ENCODE results near the gene SIDT2. TPM values are rescaled to one million over a fixed set of nuclear protein-coding genes. Genes with fewer than 3 reads are reported as not detected.
A peak's percentile ranks its signal among the peaks of the same experiment; 100 is the strongest.

SIDT2 gene
- total and polyA plus RNA-seq, 2 of the 4 experiments (the other 2 are of a cell fraction): 7.3 to 30.3 TPM

- Histone ChIP-seq H4K8ac (ENCODE audit: low read depth in 2 of 2, low read length in 2 of 2) (peak overlapping the region; percentile 12 to 88), H2AK9ac (replicated peaks; ENCODE audit: low read depth, low read length, poor library complexity) (peak overlapping the region; percentile 77), H2AFZ (replicated peaks; ENCODE audit: low read length, poor library complexity) (no peak overlapping the region), H4K91ac (ENCODE audit: insufficient read depth, low read depth, low read length) (peak overlapping the region; percentile 81), H3K9me1 (ENCODE audit: insufficient read depth, low read length) (peaks cover 27% of the 10 kb centered on the region), H3K18ac (ENCODE audit: low read depth, low read length) (peak overlapping the region; percentile 36), H2BK120ac (ENCODE audit: low read depth, low read length) (peak overlapping the region; percentile 81), H3K14ac (replicated peaks; ENCODE audit: low read depth, low read length) (peak overlapping the region; percentile 92), H2BK15ac (ENCODE audit: low read depth, low read length) (peak overlapping the region; percentile 16; the same call in 1 of the 3 replicates), H3K4ac (ENCODE audit: low read depth, low read length) (peak overlapping the region; percentile 99), H2BK20ac (ENCODE audit: low read depth, low read length) (peak overlapping the region; percentile 72), H4K5ac (ENCODE audit: low read depth, low read length) (peak overlapping the region; percentile 51), H3K4me1 (ENCODE audit: control insufficient read depth, insufficient read depth, low read length) (peaks cover 38% of the 10 kb centered on the region), H3K23ac (ENCODE audit: low read depth, low read length) (peak overlapping the region; percentile 41; the same call in 1 of the 2 replicates), H3K9me3 (ENCODE audit: control insufficient read depth, insufficient read depth, low read length) (no peaks in the 10 kb centered on the region), H3K27ac (ENCODE audit: insufficient read depth, low read length) (peak overlapping the region; percentile 58), H3K27me3 (ENCODE audit: control insufficient read depth, insufficient read depth, low read length) (no peaks in the 10 kb centered on the region), H3K56ac (ENCODE audit: extremely low read depth, insufficient read depth, low read length) (no peak overlapping the region; the same call in 1 of the 2 replicates), H3K36me3 (ENCODE audit: control insufficient read depth, insufficient read depth, low read length) (peaks cover 47% of the 10 kb centered on the region), H3K4me3 (ENCODE audit: insufficient read depth, low read depth, low read length) (no peak overlapping the region), H3K9ac (ENCODE audit: low read depth, low read length) (peak overlapping the region; percentile 2; the same call in 1 of the 2 replicates), H3K4me2 (ENCODE audit: low read depth, low read length) (peak overlapping the region; percentile 23; the same call in 1 of the 2 replicates), H3K79me1 (ENCODE audit: low read depth in 1 of 2, low read length in 2 of 2) (peaks cover 13 to 50% of the 10 kb centered on the region in 2 experiments; a peak in 3 of 4 replicates), H2BK5ac (ENCODE audit: low read depth, low read length, poor library complexity, severe bottlenecking) (peak overlapping the region; percentile 77), H4K20me1 (ENCODE audit: insufficient read depth, low read length) (no peaks in the 10 kb centered on the region), H2AK5ac (ENCODE audit: low read depth, low read length) (peak overlapping the region; percentile 69; the same call in 1 of the 2 replicates)
- no peak for TF ChIP-seq POLR2A (IDR thresholded peaks at IDR 0.05; ENCODE audit: low read depth, low read length)
- 0 out of 2 replicates have a peak, but pooled peaks have one; percentile 15 for TF ChIP-seq CTCF (conservative IDR thresholded peaks at IDR 0.05; ENCODE audit: low read depth, low read length)
- peak; percentile 13; the same call in 1 of the 2 replicates for TF ChIP-seq RAD21 (IDR thresholded peaks at IDR 0.05; ENCODE audit: low read length)
- in situ Hi-C loops (cut with MboI; ENCODE audit: low sequenced_read_pairs): loop anchor here (10.0 kb wide), 1 partner anchor 347 kb away; no protein-coding TSS in a partner anchor
- WGBS, 2 experiments (ENCODE audit: extremely low coverage in 2 of 2, insufficient read length in 1 of 2): 64% methylated on average over 4 of the region's 7 CpGs; no CpG with 5 or more reads in 1 of the 2 experiments
- CTCF ChIA-PET: interaction anchor here (0.7 to 1.2 kb wide), 3 partner anchors 8 to 430 kb away, joined by 3 to 4 read pairs (median 3); partner anchors contain the start of gene APOA5
- dilution Hi-C loops (cut with HindIII; ENCODE audit: low sequenced_read_pairs, unreplicated experiment): no loop called here
- intact Hi-C loops (cut with micrococcal nuclease): loop anchor here (10.0 kb wide), 1 partner anchor 367 kb away; no protein-coding TSS in a partner anchor
- BruUV-seq (replicated peaks): no TSS peak
- ATAC-seq (ENCODE audit: low read depth) (peak; percentile 25), DNase-seq (peak; percentile 72)
- POLR2A ChIA-PET (ENCODE audit: unreplicated experiment): interaction anchor here (0.7 to 1.6 kb wide), 2 partner anchors 19 to 78 kb away, joined by 4 to 6 read pairs; partner anchors contain the start of gene PAFAH1B2
These were observed 43.4 kb downstream of the SIDT2 start for GRCh38 chr11:117221775-117222517.
